ENCODE data around the gene PRKCE.

PRKCE gene

GRCh38 chr2:46101557-46102220 lies 450.2 kb downstream of the PRKCE start:
- DNase-seq = no peak

- no peak for DNase-seq
Measured at GRCh38 chr2:46106690-46107089, 455.2 kb downstream of the PRKCE start.

- no peak for DNase-seq
Measured at GRCh38 chr2:46114996-46115395, 463.5 kb downstream of the PRKCE start.

DNA sequence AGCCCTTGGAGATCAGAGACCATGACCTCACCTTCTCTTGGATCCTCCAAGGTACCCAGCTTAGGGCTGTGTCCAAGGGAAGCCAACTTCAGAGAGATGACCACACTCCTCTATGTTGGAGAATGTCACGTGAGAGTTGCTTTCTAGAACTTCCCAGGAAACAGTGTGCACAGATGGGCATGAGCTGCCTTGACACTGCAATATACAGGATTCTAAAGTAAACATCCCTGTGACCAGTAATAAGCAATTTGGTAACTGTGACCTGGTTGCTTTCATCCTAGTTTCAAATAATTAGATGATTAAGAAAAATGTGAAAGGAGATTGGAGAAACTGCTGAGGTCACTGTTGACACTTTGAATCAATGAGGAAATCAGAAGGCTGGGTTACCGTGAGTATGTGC lies 464.7 kb downstream of the PRKCE start:
- no peak for DNase-seq

DNA sequence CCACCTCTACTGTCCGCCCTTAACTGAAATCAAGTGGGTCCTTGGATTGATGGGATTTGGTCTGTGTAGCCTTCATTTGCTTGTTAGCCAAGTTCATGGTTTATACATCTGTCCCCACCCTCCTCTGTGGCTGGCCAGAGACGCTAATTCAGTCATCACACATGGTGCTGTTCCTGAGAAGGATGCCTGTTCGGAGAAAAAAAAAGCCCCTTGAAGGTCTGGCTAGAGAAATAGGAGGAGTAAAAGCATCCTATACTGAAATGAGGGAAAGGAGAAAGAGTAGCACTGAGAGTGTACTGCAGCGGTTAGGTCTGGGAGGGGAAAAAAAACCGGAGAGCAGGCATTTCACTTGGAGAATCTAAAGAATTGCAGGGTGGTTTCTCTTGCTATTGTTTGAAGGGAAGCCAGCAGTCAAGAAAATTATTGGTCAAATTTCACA lies 465.1 kb downstream of the PRKCE start:
- DNase-seq = no peak

- no peak for DNase-seq
Measured at GRCh38 chr2:46117379-46117778, 465.9 kb downstream of the PRKCE start.

- DNase-seq = no peak
Measured at GRCh38 chr2:46117994-46118393, 466.5 kb downstream of the PRKCE start.

- DNase-seq = no peak
Measured at GRCh38 chr2:46118656-46119371, 467.3 kb downstream of the PRKCE start.

- no peak for DNase-seq
Measured at GRCh38 chr2:46119453-46119852, 468.0 kb downstream of the PRKCE start.

- DNase-seq = no peak
Measured at GRCh38 chr2:46120792-46121555, 469.5 kb downstream of the PRKCE start.

DNA sequence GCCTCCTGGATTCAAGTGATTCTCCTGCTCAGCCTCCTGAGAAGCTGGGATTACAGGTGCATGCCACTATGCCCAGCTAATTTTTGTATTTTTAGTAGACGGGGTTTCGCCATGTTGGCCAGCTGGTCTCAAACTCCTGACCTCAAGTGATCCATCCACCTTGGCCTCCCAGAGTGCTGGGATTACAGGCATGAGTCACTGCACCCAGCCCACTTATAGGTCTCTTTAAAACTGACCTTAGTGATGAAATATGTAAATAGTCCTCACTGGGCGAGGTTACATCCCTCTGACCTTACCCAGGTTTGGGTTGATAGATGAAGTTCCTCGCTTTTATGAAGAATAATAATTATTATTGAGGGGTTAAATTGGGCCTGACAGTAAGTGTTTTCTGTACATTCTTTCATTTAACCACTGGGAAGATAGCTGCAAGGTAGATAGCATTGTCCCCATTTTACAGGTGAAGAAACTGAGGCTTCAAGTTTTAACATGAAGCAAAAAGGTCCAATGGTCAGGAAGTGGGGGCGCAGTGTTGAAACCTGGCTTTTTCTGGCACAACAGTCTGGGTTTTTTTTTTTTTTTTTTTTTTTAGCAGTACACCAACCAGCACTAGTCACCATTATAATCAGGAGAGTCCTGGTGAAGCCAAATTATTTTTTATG lies 471.0 kb downstream of the PRKCE start:
- no peak for DNase-seq

GRCh38 chr2:46123013-46123412 lies 471.5 kb downstream of the PRKCE start:
- DNase-seq = no peak

DNA sequence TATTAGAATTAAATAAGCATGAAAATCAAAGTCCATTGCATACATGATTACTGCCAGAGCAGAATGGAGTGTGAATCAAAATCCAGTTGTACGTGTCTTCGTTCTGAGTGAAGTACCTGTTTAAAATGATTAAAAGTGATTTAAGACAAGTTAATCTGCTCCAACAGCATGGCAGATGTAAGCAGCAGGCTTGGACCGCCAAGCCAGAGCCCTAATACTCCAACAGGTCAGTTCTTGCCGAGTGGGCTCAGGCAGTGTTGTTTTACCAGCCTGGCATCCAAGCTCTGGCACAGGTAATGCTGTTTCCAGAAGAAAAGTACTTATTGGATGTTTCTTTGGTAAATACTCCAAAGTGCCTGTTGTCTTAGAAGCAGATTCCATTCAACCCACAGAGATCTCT lies 474.3 kb downstream of the PRKCE start:
- no peak for DNase-seq

DNA sequence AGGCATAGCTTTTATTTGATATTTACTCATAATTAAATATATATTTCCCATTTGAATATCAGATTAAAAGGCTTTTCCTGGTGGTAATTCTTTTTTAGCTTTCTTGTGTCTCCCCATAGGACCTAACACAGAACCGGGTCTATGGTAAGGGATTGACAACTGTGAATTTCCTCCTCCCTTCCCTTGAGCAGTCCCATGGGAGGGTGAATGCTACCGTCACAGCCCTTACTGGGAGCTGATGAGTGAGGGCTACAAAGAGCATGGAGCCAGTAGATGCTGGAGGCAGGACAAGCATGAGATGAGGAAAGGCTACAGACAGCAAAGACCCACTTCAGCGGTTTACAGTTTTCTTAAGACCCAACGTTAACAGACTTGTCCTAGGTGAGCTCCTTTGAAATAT lies 475.1 kb downstream of the PRKCE start:
- no peak for DNase-seq

- DNase-seq = no peak
Measured at GRCh38 chr2:46127176-46127575, 475.7 kb downstream of the PRKCE start.

GRCh38 chr2:46130511-46130910 lies 479.0 kb downstream of the PRKCE start:
- no peak for DNase-seq

GRCh38 chr2:46132996-46133395 lies 481.5 kb downstream of the PRKCE start:
- DNase-seq = no peak

DNA sequence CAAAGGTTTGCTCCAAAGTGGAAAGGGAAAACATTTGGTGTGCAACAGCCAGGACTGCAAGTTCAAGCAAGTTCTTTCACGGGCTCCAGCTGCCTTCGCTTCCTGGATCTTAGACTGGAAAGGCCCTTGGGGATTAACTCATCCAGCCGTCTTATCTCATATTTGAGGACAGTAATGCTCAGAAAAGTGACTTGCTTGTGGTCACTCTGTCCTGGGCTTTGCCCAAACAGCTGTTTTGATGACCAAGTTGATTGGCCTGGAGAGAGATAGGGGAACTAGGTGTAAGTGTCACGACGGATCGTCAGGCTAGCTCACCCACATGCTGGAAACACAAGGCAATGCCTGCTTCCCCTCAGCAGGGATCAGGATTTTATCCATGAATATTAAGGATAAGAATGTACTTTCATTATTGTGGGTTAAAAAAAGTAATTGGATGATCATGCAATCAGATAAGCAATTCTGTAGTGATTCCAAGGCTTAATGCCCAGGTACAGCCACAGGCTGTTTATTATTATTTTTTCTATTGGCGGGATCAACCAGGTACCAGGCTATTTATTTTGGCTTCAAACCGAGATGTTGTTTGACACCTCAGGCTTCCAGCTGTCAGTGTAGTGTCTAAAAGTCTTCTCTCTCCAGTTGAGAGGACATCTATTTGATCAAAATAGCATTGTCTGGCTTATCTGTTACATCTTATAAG lies 483.2 kb downstream of the PRKCE start:
- DNase-seq = no peak

DNA sequence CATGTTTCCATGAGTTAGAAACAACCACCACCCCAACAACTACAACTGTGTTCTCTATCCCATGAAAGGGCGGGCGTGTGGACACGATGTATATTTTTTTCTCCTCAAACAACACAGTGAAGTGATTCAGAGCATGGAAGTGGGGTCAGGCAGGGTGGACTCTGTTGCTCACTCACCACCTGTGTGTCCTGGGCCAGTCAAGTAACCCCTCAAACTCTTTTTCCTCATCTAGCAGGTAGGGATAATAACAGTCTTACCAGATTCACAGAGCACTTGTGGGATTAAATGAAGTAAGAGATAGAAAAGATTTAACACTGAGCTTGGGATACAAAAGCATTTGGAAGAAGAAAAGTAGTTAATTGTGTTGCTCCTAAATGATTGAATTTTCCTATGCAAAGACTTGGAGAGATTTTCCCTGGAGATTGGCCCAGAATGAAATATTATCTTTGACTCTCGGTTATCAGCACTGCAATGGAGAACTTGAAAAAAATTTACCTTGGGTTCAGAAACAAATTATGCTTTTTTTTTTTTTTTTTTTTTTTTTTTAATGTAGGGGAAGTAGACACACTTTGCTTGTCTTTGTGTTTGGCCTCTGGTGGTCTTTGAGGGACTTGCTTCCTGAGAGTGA lies 483.9 kb downstream of the PRKCE start:
- DNase-seq = no peak

DNA sequence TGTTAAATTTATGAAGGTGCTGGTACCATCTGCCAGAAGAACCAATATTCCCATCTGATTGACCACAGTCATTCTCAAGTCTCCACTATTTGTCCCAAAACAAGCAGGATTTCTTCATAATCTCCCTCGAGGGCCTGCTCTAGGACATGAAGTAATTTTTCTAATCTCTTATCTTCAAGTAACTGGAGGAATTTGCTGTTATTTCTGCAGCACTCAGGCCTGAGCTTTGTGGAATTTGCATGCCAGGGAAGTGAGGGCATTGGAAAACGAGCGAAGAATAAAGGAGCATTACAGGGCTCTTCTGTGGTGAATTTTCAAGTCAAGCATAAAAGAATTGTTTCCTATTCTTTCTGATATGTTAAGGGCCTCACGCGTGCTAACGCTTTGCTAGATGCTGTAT lies 484.5 kb downstream of the PRKCE start:
- no peak for DNase-seq

- no peak for DNase-seq
Measured at GRCh38 chr2:46136481-46136880, 485.0 kb downstream of the PRKCE start.

DNA sequence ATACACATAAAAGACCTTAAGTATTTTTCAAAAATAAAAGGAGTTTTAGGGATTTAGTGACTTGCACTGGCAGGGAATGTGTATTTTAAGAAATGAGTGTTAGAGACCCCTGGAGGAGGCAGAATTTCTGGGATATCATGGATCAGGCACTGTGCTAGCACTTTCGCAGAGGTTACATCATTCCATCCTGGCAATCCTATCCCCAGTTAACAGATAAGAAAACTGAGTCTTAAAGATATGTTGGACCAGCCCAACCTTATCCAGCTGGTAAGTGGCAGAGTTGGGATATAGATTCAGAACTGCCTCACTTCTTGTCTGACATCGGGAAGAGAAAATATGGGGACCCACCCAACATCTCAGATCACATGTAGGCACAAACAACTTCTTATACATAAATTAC lies 485.5 kb downstream of the PRKCE start:
- DNase-seq = no peak
